Gastroesophageal sphincter (tissue), 3 donors: ENCODE data around the gene PTPRE.

Experiments used
- POLR2A ChIP-seq, 2 donors: fragments of 450-650 bp; IDR thresholded peaks; one replicate each; pipeline ENCODE4 v1.6.1; 2017; ENCODE audit warnings: antibody characterized with exemption in 2 of 2, mild to moderate bottlenecking in 2 of 2, moderate library complexity in 1 of 2
- POLR2AphosphoS5 ChIP-seq: sonication (generic); formaldehyde crosslinking; IDR thresholded peaks from one replicate; pipeline ENCODE4 v1.6.1; 2017; ENCODE audit warnings: antibody characterized with exemption
- TF ChIP-seq, protein P1 (sequence below), 4 experiments: fragments of 200-600 bp in 2 of 4; fragments of 450-650 bp in 2 of 4; sonication (generic) in 1 of 4; IDR thresholded peaks; one replicate each; pipeline ENCODE4 v1.5.1; 2017 to 2019; ENCODE audit warnings: antibody characterized with exemption in 4 of 4, mild to moderate bottlenecking in 2 of 4, moderate library complexity in 2 of 4

DNA sequence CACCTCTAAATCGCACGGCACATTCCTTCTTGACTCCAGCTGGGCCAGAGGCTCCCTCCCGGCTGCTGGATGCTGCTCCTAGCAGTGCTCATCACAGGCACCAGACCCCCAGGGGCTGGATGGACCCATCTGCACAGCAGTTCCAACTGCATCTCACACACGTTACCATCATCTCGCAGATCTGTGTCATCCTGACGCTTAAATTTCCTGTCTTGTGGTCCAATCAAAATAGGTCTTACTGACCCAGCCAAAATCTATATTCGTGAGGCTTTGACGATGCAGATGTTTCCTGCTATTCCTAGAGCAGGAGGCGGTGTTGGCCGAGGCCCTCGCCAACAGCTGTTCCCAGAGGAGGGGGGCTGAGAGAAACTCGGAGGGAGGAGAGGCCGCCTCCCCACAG, 111.3 kb downstream of the PTPRE start:
- TF ChIP-seq, protein P1, sequence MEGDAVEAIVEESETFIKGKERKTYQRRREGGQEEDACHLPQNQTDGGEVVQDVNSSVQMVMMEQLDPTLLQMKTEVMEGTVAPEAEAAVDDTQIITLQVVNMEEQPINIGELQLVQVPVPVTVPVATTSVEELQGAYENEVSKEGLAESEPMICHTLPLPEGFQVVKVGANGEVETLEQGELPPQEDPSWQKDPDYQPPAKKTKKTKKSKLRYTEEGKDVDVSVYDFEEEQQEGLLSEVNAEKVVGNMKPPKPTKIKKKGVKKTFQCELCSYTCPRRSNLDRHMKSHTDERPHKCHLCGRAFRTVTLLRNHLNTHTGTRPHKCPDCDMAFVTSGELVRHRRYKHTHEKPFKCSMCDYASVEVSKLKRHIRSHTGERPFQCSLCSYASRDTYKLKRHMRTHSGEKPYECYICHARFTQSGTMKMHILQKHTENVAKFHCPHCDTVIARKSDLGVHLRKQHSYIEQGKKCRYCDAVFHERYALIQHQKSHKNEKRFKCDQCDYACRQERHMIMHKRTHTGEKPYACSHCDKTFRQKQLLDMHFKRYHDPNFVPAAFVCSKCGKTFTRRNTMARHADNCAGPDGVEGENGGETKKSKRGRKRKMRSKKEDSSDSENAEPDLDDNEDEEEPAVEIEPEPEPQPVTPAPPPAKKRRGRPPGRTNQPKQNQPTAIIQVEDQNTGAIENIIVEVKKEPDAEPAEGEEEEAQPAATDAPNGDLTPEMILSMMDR (IDR thresholded peaks at IDR 0.05): no peak
- TF ChIP-seq POLR2A (IDR thresholded peaks at IDR 0.05): no peak
- no peak for TF ChIP-seq POLR2AphosphoS5
